Airway epithelial cell (primary cell): ENCODE measurements around the gene SLC38A2. TPM values are rescaled to one million over a fixed set of nuclear protein-coding genes. Genes with fewer than 3 reads are reported as not detected.

Source experiments
- total RNA-seq: library from RNA; depleted of rRNA; stranded (reverse); fragments of >200 nt; gene quantifications from 2 replicates; pipeline ENCODE4 v1.2.3, GENCODE V29; 2015

The SLC38A2 gene
- 356 and 376 TPM in 2 replicates for total RNA-seq

DNA sequence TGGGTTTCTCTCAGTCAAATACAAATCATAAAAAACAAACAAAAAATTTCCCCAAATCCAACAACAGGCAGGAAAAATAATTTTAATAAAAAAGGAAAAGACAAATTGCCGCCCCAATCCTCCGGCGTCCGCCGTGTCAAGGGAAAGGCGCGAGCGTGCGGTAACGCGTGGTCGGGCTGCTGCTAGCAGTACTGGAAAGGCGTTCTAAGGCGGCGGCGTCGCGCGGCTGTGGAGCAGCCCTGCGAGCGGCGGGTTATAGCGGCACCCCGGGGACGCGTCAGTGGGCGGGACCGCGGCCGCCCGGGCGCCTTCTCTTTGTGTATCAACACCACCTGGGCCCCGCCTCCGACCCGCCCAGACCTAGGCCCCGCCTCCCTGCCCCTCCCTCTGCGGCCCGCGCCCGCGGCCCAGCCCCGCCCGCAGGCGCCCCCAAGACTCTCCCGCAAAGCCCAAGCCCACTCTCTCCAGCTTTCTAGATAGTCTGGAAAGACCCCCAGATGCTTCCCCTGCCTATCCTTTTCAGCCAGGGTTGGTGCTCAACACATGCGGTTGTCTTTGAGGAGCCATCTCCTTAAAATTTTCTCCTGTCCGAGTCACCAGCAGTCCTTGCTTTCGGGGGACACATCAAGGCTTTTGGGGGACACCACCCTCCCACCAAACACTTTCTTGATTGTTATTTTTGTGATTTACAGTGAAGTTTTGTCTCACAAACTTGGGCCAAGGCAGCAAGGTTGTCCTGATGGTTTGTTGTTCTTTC, at the start of gene SLC38A2:
TSS of gene SLC38A2 (minus strand) at position 230 of the 757 bp plus-strand sequence. CDS start 1,480 bp downstream, outside the sequence.

Other genes with a start within 250 kb of the SLC38A2 start
- gene SLC38A1, start 103.7 kb downstream of the SLC38A2 start, total RNA-seq: 79.9 and 106 TPM in 2 replicates